SK-N-SH (cell line): ENCODE results near the gene TRMT1. TPM values are rescaled to one million over a fixed set of nuclear protein-coding genes. Genes with fewer than 3 reads are reported as not detected.
A peak's percentile ranks its signal among the peaks of the same experiment; 100 is the strongest.

Experiments
- CTCF ChIA-PET: fragments of 300-600, 350-600 bp; formaldehyde crosslinking; extraction: SDS; loops from one replicate; lab custom pipeline; 2021; lab: Yijun Ruan, JAX
- POLR2A ChIA-PET: fragments of 350-600 bp; sonication (Branson Sonifier 250); formaldehyde crosslinking; extraction: SDS; loops from one replicate; lab custom pipeline; 2020; ENCODE audit warnings: antibody characterized with exemption, inconsistent platforms; lab: Yijun Ruan, JAX
- DNase-seq: peaks from one replicate; pipeline ENCODE4 v3.0.0; 2012
- H2AFZ ChIP-seq: fragments of 200-600 bp; sonication (generic); 2 replicates; pipeline ENCODE4 v1.8.1; 2016; ENCODE audit warnings: antibody characterized with exemption, mild to moderate bottlenecking, low read depth
- H3F3A ChIP-seq: fragments of 200-600 bp; sonication (generic); replicated peaks from 2 replicates; pipeline ENCODE3; 2016; ENCODE audit warnings: antibody characterized with exemption, mild to moderate bottlenecking; ENCODE audit not compliant: insufficient read depth
- H3K27ac ChIP-seq, 2 experiments: fragments of 200-500 bp in 1 of 2; fragments of 200-600 bp in 1 of 2; sonication (Bioruptor generic) in 1 of 2; sonication (generic), shearing (Covaris generic) in 1 of 2; 2 replicates each; pipeline versions ENCODE4 v1.5.1 to v1.6.1; 2014 to 2016; ENCODE audit warnings: low read depth in 2 of 2, inconsistent platforms in 1 of 2, low read length in 1 of 2, mild to moderate bottlenecking in 1 of 2, mixed read lengths in 1 of 2
- H3K27me3 ChIP-seq: fragments of 200-600 bp; sonication (generic), shearing (Covaris generic); 2 replicates; pipeline ENCODE4 v1.6.1; 2016; ENCODE audit warnings: mixed run types; ENCODE audit not compliant: insufficient read depth
- H3K36me3 ChIP-seq, 2 experiments: fragments of 200-500 bp in 1 of 2; fragments of 200-600 bp in 1 of 2; sonication (Bioruptor generic) in 1 of 2; sonication (generic) in 1 of 2; replicated peaks in 1 of 2; 2 replicates each; pipeline versions ENCODE3 to v1.5.1; 2014 to 2016; ENCODE audit warnings: low read length in 1 of 2, mild to moderate bottlenecking in 1 of 2; ENCODE audit not compliant: insufficient read depth in 2 of 2, control insufficient read depth in 1 of 2
- H3K4me1 ChIP-seq, 2 experiments: fragments of 200-500 bp in 1 of 2; fragments of 200-600 bp in 1 of 2; sonication (Bioruptor generic) in 1 of 2; sonication (generic), shearing (Covaris generic) in 1 of 2; 2 replicates each; pipeline versions ENCODE4 v1.5.1 to v1.6.1; 2014 to 2016; ENCODE audit warnings: low read depth in 1 of 2, low read length in 1 of 2, mixed run types in 1 of 2; ENCODE audit not compliant: insufficient read depth in 2 of 2, control insufficient read depth in 1 of 2
- H3K4me2 ChIP-seq: fragments of 200-600 bp; sonication (generic), shearing (Covaris generic); 2 replicates; pipeline ENCODE4 v1.6.1; 2017; ENCODE audit warnings: mixed run types
- H3K4me3 ChIP-seq, 2 experiments: fragments of 200-500 bp in 1 of 2; fragments of 200-600 bp in 1 of 2; sonication (Bioruptor generic) in 1 of 2; sonication (generic), shearing (Covaris generic) in 1 of 2; 2 replicates each; pipeline versions ENCODE4 v1.5.1 to v1.8.1; 2014 to 2016; ENCODE audit warnings: low read depth in 2 of 2, inconsistent platforms in 1 of 2, low read length in 1 of 2, mild to moderate bottlenecking in 1 of 2, mixed read lengths in 1 of 2, moderate library complexity in 1 of 2
- H3K79me2 ChIP-seq: fragments of 200-600 bp; sonication (generic); 2 replicates; pipeline ENCODE4 v1.8.1; 2017; ENCODE audit warnings: mild to moderate bottlenecking; ENCODE audit not compliant: insufficient read depth
- H3K9ac ChIP-seq: fragments of 200-600 bp; sonication (generic); 2 replicates; pipeline ENCODE4 v1.6.1; 2017; ENCODE audit warnings: mixed run types
- H3K9me2 ChIP-seq: fragments of 200-600 bp; sonication (generic); 2 replicates; pipeline ENCODE4 v1.6.1; 2017; ENCODE audit warnings: mixed run types
- H3K9me3 ChIP-seq: fragments of 200-600 bp; sonication (generic); 2 replicates; pipeline ENCODE4 v1.6.1; 2017; ENCODE audit warnings: mixed run types, mild to moderate bottlenecking, moderate library complexity
- H4K20me1 ChIP-seq: fragments of 200-600 bp; sonication (generic); 2 replicates; pipeline ENCODE4 v1.6.1; 2017; ENCODE audit warnings: mild to moderate bottlenecking, mixed run types; ENCODE audit not compliant: insufficient read depth
- CTCF ChIP-seq: fragments of 200-600 bp; sonication (generic); IDR thresholded peaks from 2 replicates; pipeline ENCODE4 v1.6.1; 2017; ENCODE audit warnings: antibody characterized with exemption, mild to moderate bottlenecking, moderate library complexity
- ELF1 ChIP-seq: IDR thresholded peaks from 2 replicates; pipeline ENCODE4 v1.4.0; 2012
- EP300 ChIP-seq, 2 experiments: IDR thresholded peaks; 2 replicates each; pipeline versions ENCODE4 v1.4.0 to v1.6.1; 2012; ENCODE audit warnings: borderline replicate concordance in 1 of 2, low read depth in 1 of 2, low read length in 1 of 2
- EZH2phosphoT487 ChIP-seq: fragments of 200-600 bp; sonication (generic); IDR thresholded peaks from 2 replicates; pipeline ENCODE4 v1.6.1; 2017; ENCODE audit warnings: low read depth, mixed run types, mild to moderate bottlenecking, antibody characterized with exemption, moderate library complexity, borderline replicate concordance
- FOSL2 ChIP-seq: IDR thresholded peaks from 2 replicates; pipeline ENCODE4 v1.4.0; 2012; ENCODE audit warnings: low read depth, mild to moderate bottlenecking, moderate library complexity, borderline replicate concordance
- FOXM1 ChIP-seq: IDR thresholded peaks from 2 replicates; pipeline ENCODE4 v1.4.0; 2012; ENCODE audit warnings: low read depth, mild to moderate bottlenecking
- GABPA ChIP-seq: IDR thresholded peaks from 2 replicates; pipeline ENCODE4 v1.4.0; 2012; ENCODE audit warnings: low read depth, mild to moderate bottlenecking
- GATA2 ChIP-seq: sonication (generic); formaldehyde crosslinking; IDR thresholded peaks from 2 replicates; pipeline ENCODE4 v1.5.0; 2020; ENCODE audit warnings: mild to moderate bottlenecking, missing genetic modification reagents
- IRF3 ChIP-seq: fragments of 150-350 bp; IDR thresholded peaks from 2 replicates; pipeline ENCODE4 v1.6.1; 2016; ENCODE audit warnings: mild to moderate bottlenecking, low read depth, low read length
- JUND ChIP-seq: IDR thresholded peaks from 2 replicates; pipeline ENCODE4 v1.4.0; 2012
- MAX ChIP-seq: IDR thresholded peaks from 2 replicates; pipeline ENCODE4 v1.4.0; 2012; ENCODE audit warnings: low read depth
- MEF2A ChIP-seq: IDR thresholded peaks from 2 replicates; pipeline ENCODE4 v1.4.0; 2012; ENCODE audit warnings: low read depth, borderline replicate concordance
- MXI1 ChIP-seq: IDR thresholded peaks from 2 replicates; pipeline ENCODE4 v1.6.1; 2012; ENCODE audit warnings: mild to moderate bottlenecking, low read depth, low read length, improper control_type of control experiment
- NFIC ChIP-seq: IDR thresholded peaks from 2 replicates; pipeline ENCODE4 v1.4.0; 2012; ENCODE audit warnings: borderline replicate concordance
- RAD21 ChIP-seq: IDR thresholded peaks from 2 replicates; pipeline ENCODE4 v1.6.1; 2012; ENCODE audit warnings: mild to moderate bottlenecking, low read length
- RCOR1 ChIP-seq: fragments of 150-350 bp; IDR thresholded peaks from 2 replicates; pipeline ENCODE4 v1.6.1; 2017; ENCODE audit warnings: antibody characterized with exemption, low read length
- REST ChIP-seq: IDR thresholded peaks from 2 replicates; pipeline ENCODE4 v1.6.1; 2012; ENCODE audit warnings: mild to moderate bottlenecking, low read depth, low read length, moderate library complexity
- RXRA ChIP-seq: IDR thresholded peaks from 2 replicates; pipeline ENCODE4 v1.4.0; 2012; ENCODE audit warnings: low read depth, mild to moderate bottlenecking, borderline replicate concordance
- TAF1 ChIP-seq: IDR thresholded peaks from 2 replicates; pipeline ENCODE4 v1.6.1; 2012; ENCODE audit warnings: low read depth, mild to moderate bottlenecking, low read length, moderate library complexity, borderline replicate concordance
- TCF12 ChIP-seq: IDR thresholded peaks from 2 replicates; pipeline ENCODE4 v1.4.0; 2012
- TEAD4 ChIP-seq: IDR thresholded peaks from 2 replicates; pipeline ENCODE4 v1.4.0; 2012; ENCODE audit warnings: mild to moderate bottlenecking, borderline replicate concordance; ENCODE audit not compliant: insufficient read depth
- USF1 ChIP-seq: IDR thresholded peaks from 2 replicates; pipeline ENCODE4 v1.4.0; 2012; ENCODE audit warnings: low read depth, borderline replicate concordance
- WGBS: methylation state at CpG from one replicate; pipeline ENCODE4 v1.1.6; 2017; ENCODE audit warnings: low lambda C conversion rate; 5-methylcytosine and 5-hydroxymethylcytosine counted together
- polyA plus RNA-seq, 3 experiments: library from polyadenylated mRNA; depleted of rRNA; stranded (reverse); fragments of >200 nt; gene quantifications; 2 replicates each; pipeline ENCODE4 v1.2.3, GENCODE V29; 2012
- TF ChIP-seq, protein P1 (sequence below): IDR thresholded peaks from 2 replicates; pipeline ENCODE4; 2012

TRMT1 gene
- polyA plus RNA-seq, 1 of the 3 experiments (the other 2 are of a cell fraction): 64.9 TPM

GRCh38 chr19:13164343-13165161 lies 48.0 kb upstream of the TRMT1 start:
- Histone ChIP-seq H4K20me1 (no peaks in the 10 kb centered on the region), H3K27ac (peak overlapping the region; percentile 97 to 100), H3K9ac (peak overlapping the region; percentile 74), H3K27me3 (no peaks in the 10 kb centered on the region), H3K36me3 (no peaks in the 10 kb centered on the region), H3K9me2 (no peaks in the 10 kb centered on the region), H3K79me2 (peaks cover 25% of the 10 kb centered on the region), H3F3A (peaks cover 57% of the 10 kb centered on the region), H3K4me2 (peak overlapping the region; percentile 89), H3K4me1 (peaks cover 28 to 41% of the 10 kb centered on the region in 2 experiments; a peak in 3 of 4 replicates), H3K4me3 (peak overlapping the region; percentile 32 to 58), H3K9me3 (no peaks in the 10 kb centered on the region), H2AFZ (0 out of 2 replicates have a peak overlapping the region, but pooled peaks have one; percentile 37)
- POLR2A ChIA-PET: interaction anchor here (1.2 to 5.2 kb wide), 9 partner anchors 9 to 682 kb away, joined by 3 to 73 read pairs (median 3); partner anchors contain the start of genes IER2 and STX10
- DNase-seq: peak; percentile 84
- WGBS: 6% methylated on average over 10 of the region's 19 CpGs
- CTCF ChIA-PET: interaction anchor here (0.7 to 2.4 kb wide), 8 partner anchors 9 to 208 kb away, joined by 3 to 11 read pairs (median 4); partner anchors contain the start of genes GADD45GIP1, IER2 and STX10
- TF ChIP-seq GATA2 (no peak), RCOR1 (peak; percentile 44; the same call in 1 of the 2 replicates), JUND (no peak), RAD21 (0 out of 2 replicates have a peak, but pooled peaks have one; percentile 10), CTCF (no peak), REST (no peak), NFIC (peak; percentile 37; the same call in 1 of the 2 replicates), IRF3 (no peak), TCF12 (peak; percentile 64; the same call in 1 of the 2 replicates), MAX (peak; percentile 33; the same call in 1 of the 2 replicates), FOXM1 (0 out of 2 replicates have a peak, but pooled peaks have one; percentile 20), EP300 (IDR thresholded peaks at IDR 0.05; ENCODE audit: borderline replicate concordance in 1 of 2, low read depth in 1 of 2, low read length in 1 of 2) (peak; percentile 42 to 63; a peak in 2 of 4 replicates), TEAD4 (no peak), TAF1 (no peak), USF1 (no peak), EZH2phosphoT487 (no peak), MXI1 (peak; percentile 54; the same call in 1 of the 2 replicates), RXRA (peak; percentile 23; the same call in 1 of the 2 replicates), GABPA (peak; percentile 62), ELF1 (peak; percentile 95), MEF2A (no peak), FOSL2 (peak; percentile 15; the same call in 1 of the 2 replicates)
- TF ChIP-seq, protein P1, sequence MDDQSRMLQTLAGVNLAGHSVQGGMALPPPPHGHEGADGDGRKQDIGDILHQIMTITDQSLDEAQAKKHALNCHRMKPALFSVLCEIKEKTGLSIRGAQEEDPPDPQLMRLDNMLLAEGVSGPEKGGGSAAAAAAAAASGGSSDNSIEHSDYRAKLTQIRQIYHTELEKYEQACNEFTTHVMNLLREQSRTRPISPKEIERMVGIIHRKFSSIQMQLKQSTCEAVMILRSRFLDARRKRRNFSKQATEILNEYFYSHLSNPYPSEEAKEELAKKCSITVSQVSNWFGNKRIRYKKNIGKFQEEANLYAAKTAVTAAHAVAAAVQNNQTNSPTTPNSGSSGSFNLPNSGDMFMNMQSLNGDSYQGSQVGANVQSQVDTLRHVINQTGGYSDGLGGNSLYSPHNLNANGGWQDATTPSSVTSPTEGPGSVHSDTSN: peak; percentile 62
